Caco-2 (cell line): ENCODE results near the gene ZDHHC11B. TPM values are rescaled to one million over a fixed set of nuclear protein-coding genes. Genes with fewer than 3 reads are reported as not detected.
A peak's percentile ranks its signal among the peaks of the same experiment; 100 is the strongest.
"Not testable (repeated sequence)": the region's sequence is repeated elsewhere in the genome, so short reads cannot be mapped to it uniquely, and the experiment has no call there.

ENCODE experiments used
- Bru-seq: library from RNA; stranded (reverse); fragments of 400-500 nt; gene quantifications from one replicate; lab custom pipeline; 2021; lab: Mats Ljungman, UMichigan
- BruChase-seq, 2 experiments: library from RNA; stranded (reverse); fragments of 400-500 nt; gene quantifications; one replicate each; lab custom pipeline; 2021; lab: Mats Ljungman, UMichigan
- BruUV-seq: library from RNA; stranded (reverse); fragments of 400-500 nt; replicated peaks from 2 replicates; lab custom pipeline; 2021; lab: Mats Ljungman, UMichigan
- CTCF ChIA-PET: fragments of 300-600 bp; sonication (Branson Sonifier 250); formaldehyde crosslinking; loops from one replicate; lab custom pipeline; 2022; ENCODE audit warnings: antibody characterized with exemption; lab: Charles Lee
- POLR2A ChIA-PET: fragments of 300-600 bp; sonication (Branson Sonifier 250); formaldehyde crosslinking; loops from one replicate; lab custom pipeline; 2022; ENCODE audit warnings: antibody characterized with exemption; lab: Charles Lee
- DNase-seq, 2 experiments: peaks; one replicate each; pipeline versions ENCODE4 v3.0.0 to v3.0.0-alpha.2; 2020 to 2022
- H3K27me3 ChIP-seq: replicated peaks from 2 replicates; pipeline ENCODE4 v1.6.0; 2011; ENCODE audit warnings: low read length; ENCODE audit not compliant: control insufficient read depth, insufficient read depth
- H3K36me3 ChIP-seq: 2 replicates; pipeline ENCODE4 v1.5.1; 2011; ENCODE audit warnings: low read length; ENCODE audit not compliant: control insufficient read depth, insufficient read depth
- H3K4me1 ChIP-seq: fragments of 250-450 bp; sonication (Bioruptor Pico); 2 replicates; pipeline ENCODE4 v1.5.1; 2020; ENCODE audit warnings: mild to moderate bottlenecking
- H3K4me3 ChIP-seq: 2 replicates; pipeline ENCODE4 v1.5.1; 2011; ENCODE audit warnings: low read depth, mild to moderate bottlenecking, control low read depth, low read length
- H3K9me3 ChIP-seq: fragments of 250-450 bp; sonication (Bioruptor Pico); 2 replicates; pipeline ENCODE4 v1.5.1; 2020; ENCODE audit warnings: mild to moderate bottlenecking, moderate library complexity
- H3K27ac Mint-ChIP-seq: one replicate; pipeline ENCODE4 v1.8.0; 2022; ENCODE audit warnings: mixed read lengths; ENCODE audit not compliant: unreplicated experiment
- H3K27me3 Mint-ChIP-seq: one replicate; pipeline ENCODE4 v1.8.0; 2022; ENCODE audit warnings: mixed read lengths; ENCODE audit not compliant: insufficient read depth, unreplicated experiment
- H3K36me3 Mint-ChIP-seq: one replicate; pipeline ENCODE4 v1.8.0; 2022; ENCODE audit warnings: mild to moderate bottlenecking, mixed read lengths; ENCODE audit not compliant: insufficient read depth, unreplicated experiment
- H3K4me1 Mint-ChIP-seq: one replicate; pipeline ENCODE4 v1.8.0; 2022; ENCODE audit warnings: low read depth, mixed read lengths; ENCODE audit not compliant: unreplicated experiment
- H3K4me3 Mint-ChIP-seq: one replicate; pipeline ENCODE4 v1.8.0; 2022; ENCODE audit warnings: mild to moderate bottlenecking, moderate library complexity, mixed read lengths; ENCODE audit not compliant: unreplicated experiment
- H3K9me3 Mint-ChIP-seq: one replicate; pipeline ENCODE4 v1.8.0; 2022; ENCODE audit warnings: mixed read lengths; ENCODE audit not compliant: unreplicated experiment
- CTCF ChIP-seq, 2 experiments: fragments of 200-600 bp in 1 of 2; IDR thresholded peaks; 1 replicate in 1 of 2; 2 replicates in 1 of 2; pipeline versions ENCODE4 v1.5.1 to v1.8.0; 2011 to 2022; ENCODE audit warnings: antibody characterized with exemption in 1 of 2, control low read depth in 1 of 2, inconsistent platforms in 1 of 2, low read depth in 1 of 2, low read length in 1 of 2, mild to moderate bottlenecking in 1 of 2, moderate library complexity in 1 of 2; ENCODE audit not compliant: insufficient read depth in 1 of 2, severe bottlenecking in 1 of 2, unreplicated experiment in 1 of 2
- intact Hi-C: fragments of 100-400 bp; cut with micrococcal nuclease; formaldehyde crosslinking; loops from one replicate; pipeline ENCODE4 v1.10.0; 2022; ENCODE audit not compliant: unreplicated experiment
- long read RNA-seq: library from polyadenylated mRNA; stranded (forward); transcript quantifications from one replicate; pipeline ENCODE4 v2.0.0, GENCODE V29; 2022
- total RNA-seq: library from RNA; stranded (reverse); gene quantifications from 2 replicates; pipeline ENCODE4 v1.2.3, GENCODE V29; 2022

The ZDHHC11B gene, protein sequence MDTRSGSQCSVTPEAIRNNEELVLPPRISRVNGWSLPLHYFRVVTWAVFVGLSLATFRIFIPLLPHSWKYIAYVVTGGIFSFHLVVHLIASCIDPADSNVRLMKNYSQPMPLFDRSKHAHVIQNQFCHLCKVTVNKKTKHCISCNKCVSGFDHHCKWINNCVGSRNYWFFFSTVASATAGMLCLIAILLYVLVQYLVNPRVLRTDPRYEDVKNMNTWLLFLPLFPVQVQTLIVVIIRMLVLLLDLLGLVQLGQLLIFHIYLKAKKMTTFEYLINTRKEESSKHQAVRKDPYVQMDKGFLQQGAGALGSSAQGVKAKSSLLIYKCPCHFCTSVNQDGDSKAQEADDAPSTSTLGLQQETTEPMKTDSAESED
- total RNA-seq, result 1.00 and 1.1 TPM in 2 replicates
- Bru-seq, nascent RNA, result percentile 18 among the genes with signal in this experiment
- percentile 22 among the genes with signal in this experiment for BruChase-seq, experiment 1, labeled RNA remaining after a 2-hour chase
- percentile 26 among the genes with signal in this experiment for BruChase-seq, experiment 2, labeled RNA remaining after a 6-hour chase
- long read RNA-seq, result 0 reads

DNA sequence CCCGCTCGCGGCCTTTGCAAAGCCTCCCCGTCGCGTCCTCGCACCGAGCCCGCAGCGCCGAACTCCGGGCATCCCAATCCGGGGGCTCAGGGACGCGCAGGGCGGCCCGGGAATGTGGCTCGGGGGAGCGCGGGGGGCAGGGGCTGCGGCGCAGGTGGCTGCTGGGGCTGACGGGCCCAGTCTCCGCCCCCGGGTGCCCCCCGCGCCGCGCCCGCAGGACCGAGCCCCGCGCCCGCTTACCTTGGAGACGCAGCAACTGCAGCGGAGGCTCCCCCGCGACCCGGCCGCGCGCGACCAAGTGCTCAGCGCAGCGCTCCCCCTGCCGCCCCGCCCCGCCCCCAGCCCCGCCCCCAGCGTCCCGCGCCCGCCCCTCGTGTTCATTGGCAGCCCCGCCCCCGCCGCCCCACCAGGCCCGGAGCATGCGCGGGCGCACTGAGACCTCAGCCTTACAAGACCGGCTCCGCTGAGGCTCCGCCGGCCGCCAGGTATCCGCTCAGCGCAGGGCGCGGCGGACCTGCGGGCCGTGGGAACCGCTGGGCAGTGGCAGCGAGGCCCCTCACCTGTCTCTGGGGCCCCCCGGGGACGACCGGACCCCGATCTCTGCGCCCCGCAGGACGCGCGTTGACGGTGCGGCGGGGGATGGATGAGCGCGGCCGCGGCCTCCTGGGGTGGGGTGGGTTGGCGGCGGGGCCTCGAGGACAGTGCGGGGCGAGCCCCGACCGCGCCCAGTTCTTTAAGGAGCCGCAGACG is at the start of gene ZDHHC11B:
ZDHHC11B (minus strand) TSS at position 302 of the 750 bp plus-strand sequence. CDS start 17,810 bp downstream, outside the sequence.
- H3K9me3 ChIP-seq, H3K4me1 Mint-ChIP-seq, CTCF ChIA-PET, H3K27me3 ChIP-seq, H3K4me1 ChIP-seq, H3K27ac Mint-ChIP-seq, H3K36me3 Mint-ChIP-seq, H3K36me3 ChIP-seq, BruUV-seq, H3K9me3 Mint-ChIP-seq, POLR2A ChIA-PET: not testable (repeated sequence)
- peak within 1 kb of the TSS; percentile 72 for H3K4me3 Mint-ChIP-seq
- H3K4me3 ChIP-seq, result peak within 1 kb of the TSS; percentile 63
- peaks cover 10% of the 10 kb centered on the region for H3K27me3 Mint-ChIP-seq
- intact Hi-C loops, result loop anchor here (2.0 kb wide), 1 partner anchor 92 kb away; the partner anchor contains the start of gene TPPP
- peak; percentile 85 to 88 for DNase-seq

GRCh38 chr5:834013-834412 is 49.5 kb upstream of the ZDHHC11B start:
- H3K4me3 ChIP-seq, CTCF ChIA-PET, H3K36me3 Mint-ChIP-seq, H3K9me3 Mint-ChIP-seq, BruUV-seq, H3K36me3 ChIP-seq, intact Hi-C loops, POLR2A ChIA-PET, H3K27me3 ChIP-seq, H3K9me3 ChIP-seq, H3K4me1 ChIP-seq, H3K27ac Mint-ChIP-seq, H3K4me3 Mint-ChIP-seq, DNase-seq, H3K4me1 Mint-ChIP-seq: not testable (repeated sequence)
- H3K27me3 Mint-ChIP-seq, result peaks cover 11% of the 10 kb centered on the region

DNA sequence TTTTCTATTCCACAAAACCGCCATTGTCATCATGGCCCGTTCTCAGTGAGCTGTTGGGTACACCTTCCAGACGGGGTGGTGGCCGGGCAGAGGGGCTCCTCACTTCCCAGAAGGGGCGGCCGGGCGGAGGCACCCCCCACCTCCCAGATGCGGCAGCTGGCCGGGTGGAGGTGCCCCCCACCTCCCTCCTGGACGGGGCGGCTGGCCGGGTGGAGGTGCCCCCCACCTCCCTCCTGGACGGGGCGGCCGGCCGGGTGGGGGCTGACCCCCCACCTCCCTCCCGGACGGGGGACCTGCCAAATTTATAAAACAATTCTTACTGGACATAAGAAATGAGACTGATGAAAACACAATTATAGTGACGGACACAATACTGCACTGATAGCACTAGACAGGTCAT is 43.7 kb upstream of the ZDHHC11B start:
- BruUV-seq, H3K36me3 Mint-ChIP-seq, H3K9me3 Mint-ChIP-seq, H3K4me1 Mint-ChIP-seq, POLR2A ChIA-PET, H3K4me3 Mint-ChIP-seq, H3K9me3 ChIP-seq, H3K4me3 ChIP-seq, intact Hi-C loops, H3K27ac Mint-ChIP-seq, H3K36me3 ChIP-seq, H3K27me3 ChIP-seq, DNase-seq, H3K4me1 ChIP-seq, CTCF ChIA-PET: not testable (repeated sequence)
- peaks cover 18% of the 10 kb centered on the region for H3K27me3 Mint-ChIP-seq

DNA sequence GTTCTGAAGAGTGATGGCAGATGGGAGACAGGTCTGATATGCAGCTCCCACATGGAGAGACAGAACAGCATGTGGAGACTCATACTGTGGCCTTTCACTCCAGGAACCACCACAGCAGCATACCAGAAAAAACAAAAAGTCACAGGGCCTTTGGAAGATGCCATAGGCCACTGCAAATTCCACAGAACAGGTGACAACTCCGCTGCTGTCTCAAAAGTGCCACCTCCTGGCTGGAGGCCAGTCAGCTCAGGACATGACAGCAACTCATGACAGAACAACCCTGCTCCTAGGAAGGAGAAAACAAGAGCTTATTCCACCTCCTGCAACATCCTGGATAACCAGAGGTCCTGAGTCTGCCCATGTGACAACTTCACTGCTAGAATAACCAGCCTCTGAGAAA is 41.0 kb upstream of the ZDHHC11B start:
- H3K9me3 ChIP-seq, H3K36me3 Mint-ChIP-seq, H3K9me3 Mint-ChIP-seq, BruUV-seq, intact Hi-C loops, CTCF ChIA-PET, H3K36me3 ChIP-seq, H3K27me3 ChIP-seq, H3K4me1 ChIP-seq, H3K4me1 Mint-ChIP-seq, POLR2A ChIA-PET, H3K27ac Mint-ChIP-seq, H3K4me3 Mint-ChIP-seq, H3K4me3 ChIP-seq: not testable (repeated sequence)
- peak; percentile 65 to 73 for DNase-seq
- H3K27me3 Mint-ChIP-seq, result peaks cover 18% of the 10 kb centered on the region
- TF ChIP-seq CTCF (IDR thresholded peaks at IDR 0.05; ENCODE audit: insufficient read depth in 1 of 2, low read depth in 1 of 2, low read length in 1 of 2, severe bottlenecking in 1 of 2, unreplicated experiment in 1 of 2), result peak in 1 of 2 experiments; percentile 34
